Esophagus (tissue), 2 donors: ENCODE measurements around the gene SRPK2. TPM values are rescaled to one million over a fixed set of nuclear protein-coding genes. Genes with fewer than 3 reads are reported as not detected.
"Not testable (repeated sequence)": the region's sequence is repeated elsewhere in the genome, so short reads cannot be mapped to it uniquely, and the experiment has no call there.

Source experiments
- H3K27ac ChIP-seq, 2 donors: one replicate each; pipeline ENCODE4 v1.5.1; 2013; ENCODE audit warnings: low read depth in 2 of 2, mild to moderate bottlenecking in 2 of 2, inconsistent platforms in 1 of 2, low read length in 1 of 2, moderate library complexity in 1 of 2
- H3K27me3 ChIP-seq, 2 donors: one replicate each; pipeline ENCODE4 v1.6.1; 2013; ENCODE audit warnings: low read length in 2 of 2, control low read depth in 1 of 2, mild to moderate bottlenecking in 1 of 2; ENCODE audit not compliant: insufficient read depth in 2 of 2, control insufficient read depth in 1 of 2
- H3K36me3 ChIP-seq, 2 donors: one replicate each; pipeline ENCODE4 v1.6.1; 2013; ENCODE audit warnings: low read length in 1 of 2; ENCODE audit not compliant: control insufficient read depth in 2 of 2, insufficient read depth in 2 of 2
- H3K4me1 ChIP-seq, 2 donors: one replicate each; pipeline ENCODE4 v1.6.1; 2013; ENCODE audit warnings: low read length in 1 of 2; ENCODE audit not compliant: control insufficient read depth in 2 of 2, insufficient read depth in 2 of 2
- H3K4me3 ChIP-seq, 2 donors: one replicate each; pipeline ENCODE4 v1.5.1; 2013; ENCODE audit warnings: low read length in 2 of 2, mild to moderate bottlenecking in 2 of 2, low read depth in 1 of 2, moderate library complexity in 1 of 2
- H3K9me3 ChIP-seq, 2 donors: one replicate each; pipeline ENCODE4 v1.6.1; 2013; ENCODE audit warnings: mild to moderate bottlenecking in 2 of 2, low read depth in 1 of 2, low read length in 1 of 2, moderate library complexity in 1 of 2; ENCODE audit not compliant: control insufficient read depth in 2 of 2, insufficient read depth in 1 of 2
- WGBS, 2 donors: extraction: QIAGEN DNeasy Blood & Tissue Kit; methylation state at CpG; one replicate each; pipeline ENCODE4 v1.1.7; 2013; 5-methylcytosine and 5-hydroxymethylcytosine counted together
- polyA plus RNA-seq, 2 donors: library from polyadenylated mRNA; stranded (reverse); fragments of 200-250 nt; gene quantifications; one replicate each; pipeline ENCODE4 v1.2.3, GENCODE V29; 2013
- donor health status: healthy with polysubstance abuse.
- donor health status: Bipolar disorder and iron deficiency.

The SRPK2 gene
- polyA plus RNA-seq, 2 donors = 8.9 to 11.6 TPM

DNA sequence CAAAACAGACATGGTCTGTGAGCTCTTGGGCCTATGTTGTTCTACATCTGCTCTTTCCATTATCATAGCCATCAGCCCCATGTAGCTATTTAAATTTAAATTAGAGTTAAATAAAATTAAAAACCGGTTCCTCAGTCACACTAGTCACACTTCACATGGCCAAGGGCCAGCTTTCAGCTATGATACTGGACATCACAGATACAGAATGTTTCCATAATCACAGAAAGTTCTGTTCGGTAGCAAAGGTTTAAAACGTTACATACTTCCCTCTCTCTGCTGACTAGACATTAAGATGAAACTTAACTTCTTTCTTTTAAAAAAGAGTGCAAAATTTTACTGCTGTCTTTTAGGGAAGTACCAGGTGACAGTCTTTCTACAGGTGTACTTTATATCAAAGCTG lies 43.0 kb downstream of the SRPK2 start:
- Histone ChIP-seq H3K27ac (no peak overlapping the region), H3K27me3 (no peaks in the 10 kb centered on the region), H3K36me3 (no peaks in the 10 kb centered on the region), H3K4me3 (no peak overlapping the region), H3K9me3 (no peaks in the 10 kb centered on the region), H3K4me1 (peaks cover 0 to 3% of the 10 kb centered on the region in 2 donors)
- WGBS, 2 donors = 39 to 45% methylated on average over 3 of the region's 3 CpGs

DNA sequence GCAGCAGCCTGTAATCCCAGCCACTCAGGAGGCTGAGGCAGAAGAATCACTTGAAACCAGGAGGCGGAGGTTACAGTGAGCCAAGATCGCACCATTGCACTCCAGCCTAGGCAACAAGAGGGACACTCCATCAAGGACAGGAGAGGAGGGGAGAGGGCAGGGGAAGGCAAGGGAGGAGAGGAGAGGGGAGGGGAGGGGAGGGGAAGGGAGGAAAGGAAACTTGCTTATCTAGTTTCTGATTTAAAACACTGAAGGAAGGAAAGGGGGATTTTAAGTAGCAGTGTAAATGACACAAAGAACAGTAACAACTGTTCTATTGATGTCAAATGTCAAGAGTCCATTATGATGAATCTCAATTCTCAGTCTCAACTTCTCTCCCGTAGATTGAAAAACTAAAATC lies 43.7 kb downstream of the SRPK2 start:
- Histone ChIP-seq H3K4me1 (peaks cover 0 to 3% of the 10 kb centered on the region in 2 donors), H3K36me3 (no peaks in the 10 kb centered on the region), H3K9me3 (no peaks in the 10 kb centered on the region), H3K27me3 (no peaks in the 10 kb centered on the region), H3K4me3 (no peak overlapping the region), H3K27ac (no peak overlapping the region)
- WGBS, 2 donors = 91 to 96% methylated on average over 3 of the region's 3 CpGs

DNA sequence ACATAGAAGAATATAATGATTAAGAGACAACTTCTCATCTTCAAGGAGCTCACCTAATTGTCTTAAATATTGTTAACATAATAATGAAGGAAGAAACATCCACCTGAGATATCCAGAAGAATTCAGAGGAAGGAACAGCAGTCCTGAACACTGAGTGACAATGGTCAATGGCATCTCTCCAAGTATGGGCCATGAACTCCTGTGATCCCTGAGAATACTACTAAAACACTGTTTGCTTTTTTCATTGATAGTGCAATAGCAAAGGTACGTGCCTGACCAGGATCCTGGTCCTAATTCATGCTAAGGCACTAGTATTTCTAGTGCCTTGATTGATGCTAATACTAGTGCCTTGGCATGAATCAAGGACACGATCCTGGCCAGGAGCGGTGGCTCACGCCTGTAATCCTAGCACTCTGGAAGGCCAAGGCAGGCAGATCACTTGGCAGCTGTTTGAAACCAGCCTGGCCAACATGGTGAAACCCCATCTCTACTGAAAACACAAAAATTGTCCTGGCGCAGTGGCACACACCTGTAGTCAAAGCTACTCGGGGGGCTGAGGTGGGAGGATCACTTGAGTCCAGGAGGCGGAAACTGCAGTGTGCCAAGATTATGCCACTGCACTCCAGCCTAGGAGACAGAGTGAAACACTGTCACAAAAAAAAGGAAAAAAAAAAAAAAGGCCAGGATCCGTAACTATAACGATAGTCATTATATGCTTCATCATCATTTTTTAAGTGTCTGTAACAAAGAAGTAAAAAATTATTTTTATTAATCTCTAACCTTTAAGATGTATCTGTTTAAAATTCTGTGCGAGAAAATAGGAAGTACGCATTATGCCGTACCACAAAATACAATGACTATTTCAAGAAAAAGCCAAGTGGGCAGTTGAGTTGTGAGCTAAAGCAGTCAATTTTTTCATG lies 49.1 kb downstream of the SRPK2 start:
- WGBS, 2 donors = 71% methylated on average over 12 of the region's 12 CpGs
- Histone ChIP-seq H3K9me3 (no peaks in the 10 kb centered on the region), H3K4me3 (no peak overlapping the region), H3K27ac (no peak overlapping the region), H3K4me1 (peaks cover 0 to 6% of the 10 kb centered on the region in 2 donors), H3K36me3 (no peaks in the 10 kb centered on the region), H3K27me3 (no peaks in the 10 kb centered on the region)

DNA sequence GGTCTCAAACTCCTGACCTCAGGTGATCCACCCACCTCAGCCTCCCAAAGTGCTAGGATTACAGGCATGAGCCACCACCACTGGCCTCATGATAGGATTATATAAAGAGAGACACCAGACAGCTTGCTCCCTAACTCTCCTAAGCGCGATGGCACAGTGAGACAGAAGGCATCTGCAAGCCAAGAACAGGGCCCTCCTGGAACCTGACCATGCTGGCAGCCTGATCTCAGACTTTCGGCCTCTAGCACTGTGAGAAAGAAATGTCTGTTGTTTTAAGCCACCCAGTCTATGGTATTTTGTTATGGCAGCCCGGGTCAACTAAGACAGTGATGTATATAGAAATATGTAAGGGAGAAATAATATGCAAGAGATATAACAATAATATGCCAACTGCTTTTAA lies 51.2 kb downstream of the SRPK2 start:
- WGBS, 2 donors = 51 to 70% methylated on average over 4 of the region's 4 CpGs
- Histone ChIP-seq H3K9me3 (no peaks in the 10 kb centered on the region), H3K27me3 (no peaks in the 10 kb centered on the region), H3K27ac (no peak overlapping the region), H3K4me3 (no peak overlapping the region), H3K4me1 (peaks cover 0 to 10% of the 10 kb centered on the region in 2 donors), H3K36me3 (no peaks in the 10 kb centered on the region)

DNA sequence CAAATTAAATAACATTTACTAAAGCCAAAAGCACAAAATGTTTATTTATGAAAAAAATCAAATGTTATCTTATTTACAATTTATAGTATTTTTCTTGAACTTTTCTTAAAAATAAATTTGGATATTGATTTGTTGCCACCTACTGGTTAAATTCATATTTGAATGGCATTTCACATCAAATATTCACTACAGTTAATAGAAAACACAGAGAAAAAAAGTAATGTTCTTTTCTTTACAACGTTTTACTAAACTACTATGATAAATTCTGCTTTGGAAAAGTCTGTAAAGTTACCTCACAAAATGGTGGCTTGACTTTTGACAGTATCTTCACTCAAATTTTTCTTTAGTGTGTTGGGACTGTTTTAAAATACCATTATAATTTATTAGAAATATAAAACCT lies 52.7 kb downstream of the SRPK2 start:
- Histone ChIP-seq H3K27ac (no peak overlapping the region), H3K27me3 (no peaks in the 10 kb centered on the region), H3K4me3 (no peak overlapping the region), H3K36me3 (no peaks in the 10 kb centered on the region), H3K9me3 (no peaks in the 10 kb centered on the region), H3K4me1 (peaks cover 0 to 9% of the 10 kb centered on the region in 2 donors)
- WGBS, 2 donors = 13% methylated on average over 1 of the region's 1 CpG

DNA sequence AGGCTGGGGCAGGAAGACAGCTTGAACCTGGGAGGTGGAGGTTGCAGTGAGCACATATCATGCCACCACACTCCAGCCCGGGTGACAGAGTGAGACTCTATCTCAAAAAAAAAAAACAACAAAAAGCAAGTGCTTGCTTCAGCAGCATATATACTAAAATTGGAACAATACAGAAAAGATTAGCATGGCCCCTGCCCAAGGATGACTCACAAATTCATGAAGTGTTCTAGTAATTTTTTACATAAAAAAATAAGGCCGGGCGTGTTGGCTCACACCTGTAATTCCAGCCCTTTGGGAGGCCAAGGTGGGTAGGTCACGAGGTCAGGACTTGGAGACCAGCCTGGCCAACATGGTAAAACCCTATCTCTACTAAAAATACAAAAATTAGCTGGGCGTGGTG lies 56.1 kb downstream of the SRPK2 start:
- H3K27ac ChIP-seq, H3K9me3 ChIP-seq, H3K4me1 ChIP-seq, H3K27me3 ChIP-seq, H3K4me3 ChIP-seq, H3K36me3 ChIP-seq: not testable (repeated sequence)
- 42 to 60% methylated on average over 5 of the region's 5 CpGs for WGBS, 2 donors

DNA sequence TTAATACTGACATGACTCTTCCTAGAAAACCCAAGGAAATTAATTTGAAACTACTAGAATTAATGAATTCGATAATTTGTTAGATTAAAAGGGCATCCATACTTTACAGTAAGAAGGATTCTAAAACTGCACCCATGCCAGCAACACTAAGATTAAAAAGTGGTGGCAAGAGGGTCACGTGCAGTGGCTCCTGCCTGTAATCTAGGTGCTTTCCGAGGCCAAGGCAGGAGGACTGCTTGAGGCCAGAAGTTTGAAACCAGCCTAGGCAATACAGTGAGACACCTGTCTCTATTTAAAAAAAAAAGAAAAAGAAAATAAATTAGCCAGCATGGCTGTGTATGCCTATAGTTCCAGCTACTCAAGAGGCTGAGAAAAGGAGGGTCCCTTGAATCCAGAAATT lies 58.2 kb downstream of the SRPK2 start:
- H3K27ac ChIP-seq = no peak overlapping the region
- no peaks in the 10 kb centered on the region for H3K36me3 ChIP-seq
- H3K4me3 ChIP-seq = no peak overlapping the region
- H3K9me3 ChIP-seq = no peaks in the 10 kb centered on the region
- no peaks in the 10 kb centered on the region for H3K27me3 ChIP-seq
- peaks cover 0 to 6% of the 10 kb centered on the region in 2 donors for H3K4me1 ChIP-seq
- WGBS, 2 donors = 91 to 92% methylated on average over 3 of the region's 3 CpGs

DNA sequence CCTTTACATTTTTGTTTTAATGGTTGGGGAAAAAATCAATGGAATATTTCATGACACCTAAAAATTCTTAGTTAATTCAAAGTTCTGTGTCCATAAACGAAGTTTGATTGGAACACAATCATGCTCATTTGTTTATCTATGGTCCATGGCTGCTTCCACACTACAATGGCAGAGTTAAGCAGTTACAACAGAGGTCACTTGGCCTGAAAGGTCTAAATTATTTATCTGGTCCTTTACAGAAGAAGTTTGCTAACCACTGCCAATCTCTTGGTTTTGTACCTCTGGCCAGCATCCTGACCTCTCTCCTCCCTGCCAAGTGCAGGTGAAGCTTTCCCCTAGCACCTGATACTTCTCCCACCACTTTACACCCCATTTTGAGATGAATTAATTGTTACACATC lies 61.5 kb downstream of the SRPK2 start:
- Histone ChIP-seq H3K9me3 (no peaks in the 10 kb centered on the region), H3K27ac (no peak overlapping the region), H3K4me3 (no peak overlapping the region), H3K27me3 (no peaks in the 10 kb centered on the region), H3K36me3 (no peaks in the 10 kb centered on the region), H3K4me1 (no peaks in the 10 kb centered on the region)
- 76% methylated on average over 1 of the region's 1 CpG for WGBS, 2 donors

DNA sequence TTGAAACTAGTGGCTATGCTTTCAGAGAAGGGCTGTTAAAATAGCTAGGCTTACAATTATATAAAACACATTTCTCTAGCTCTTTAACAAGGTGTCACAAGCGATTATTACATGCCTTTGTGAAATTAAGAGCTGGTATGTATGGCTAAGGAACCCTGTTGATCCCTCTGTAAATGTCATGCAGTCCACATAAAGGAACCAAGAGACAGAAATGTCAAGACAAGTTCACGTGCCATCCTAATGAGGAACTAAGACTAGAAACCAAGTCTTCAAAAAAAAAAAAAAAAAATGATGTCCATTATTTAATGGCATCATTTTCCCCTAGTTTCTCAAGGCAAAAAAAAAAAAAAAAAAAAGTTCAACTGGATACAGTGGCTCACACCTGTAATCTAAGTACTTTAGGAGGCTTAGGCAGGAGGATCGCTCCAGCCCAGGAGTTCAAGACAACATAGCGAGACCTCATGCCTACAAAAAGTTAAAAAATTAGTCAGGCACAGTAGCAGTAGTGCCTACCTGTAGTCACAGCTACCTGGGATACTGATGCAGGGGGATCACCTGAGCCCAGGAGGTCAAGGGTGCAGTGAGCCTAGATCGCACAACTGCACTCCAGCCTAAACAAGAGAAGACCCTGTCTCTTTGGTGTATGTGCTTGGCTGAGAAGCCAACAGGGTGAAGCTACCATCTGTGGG lies 63.4 kb downstream of the SRPK2 start:
- no peaks in the 10 kb centered on the region for H3K27me3 ChIP-seq
- no peaks in the 10 kb centered on the region for H3K4me1 ChIP-seq
- no peaks in the 10 kb centered on the region for H3K36me3 ChIP-seq
- H3K9me3 ChIP-seq = no peaks in the 10 kb centered on the region
- H3K27ac ChIP-seq = no peak overlapping the region
- 90 to 93% methylated on average over 5 of the region's 5 CpGs for WGBS, 2 donors
- no peak overlapping the region for H3K4me3 ChIP-seq
